ENCODE results near the gene NPR1. TPM values are rescaled to one million over a fixed set of nuclear protein-coding genes. Genes with fewer than 3 reads are reported as not detected.
"Not testable (repeated sequence)": the region's sequence is repeated elsewhere in the genome, so short reads cannot be mapped to it uniquely, and the experiment has no call there.

NPR1 gene
- total RNA-seq, 1 experiment from 2014 or later: 0.05 TPM

- H3K27me3 ChIP-seq (replicated peaks): no peaks in the 10 kb centered on the region
- peaks cover 9% of the 10 kb centered on the region for H3K4me1 ChIP-seq (replicated peaks)
- peaks cover 47% of the 10 kb centered on the region for H3K36me3 ChIP-seq
- H3K4me3 ChIP-seq: peak overlapping the region; percentile 79
- no peak for DNase-seq (ENCODE audit: low read depth in 1 of 2, low spot score in 2 of 2)
- no peak overlapping the region for H3K27ac ChIP-seq
- H3K9me3 ChIP-seq (replicated peaks): no peaks in the 10 kb centered on the region
These were observed 19.3 kb upstream of the NPR1 start for GRCh38 chr1:153659175-153659534.

GRCh38 chr1:153659656-153660055 is 18.8 kb upstream of the NPR1 start:
- Histone ChIP-seq H3K27me3 (replicated peaks) (no peaks in the 10 kb centered on the region), H3K4me1 (replicated peaks) (peaks cover 9% of the 10 kb centered on the region), H3K4me3 (peak overlapping the region; percentile 79; the same call in 1 of the 2 replicates), H3K36me3 (peaks cover 52% of the 10 kb centered on the region), H3K9me3 (replicated peaks) (no peaks in the 10 kb centered on the region), H3K27ac (no peak overlapping the region)
- DNase-seq (ENCODE audit: low read depth in 1 of 2, low spot score in 2 of 2): no peak

GRCh38 chr1:153661111-153661708 is 17.3 kb upstream of the NPR1 start:
- H3K27me3 ChIP-seq (replicated peaks): no peaks in the 10 kb centered on the region
- H3K36me3 ChIP-seq: peaks cover 68% of the 10 kb centered on the region
- H3K4me3 ChIP-seq: no peak overlapping the region
- no peaks in the 10 kb centered on the region for H3K9me3 ChIP-seq (replicated peaks)
- H3K27ac ChIP-seq: no peak overlapping the region
- H3K4me1 ChIP-seq (replicated peaks): peaks cover 9% of the 10 kb centered on the region
- no peak for DNase-seq (ENCODE audit: low read depth in 1 of 2, low spot score in 2 of 2)

GRCh38 chr1:153662269-153662668 is 16.2 kb upstream of the NPR1 start:
- Histone ChIP-seq H3K27me3 (replicated peaks) (no peaks in the 10 kb centered on the region), H3K9me3 (replicated peaks) (no peaks in the 10 kb centered on the region), H3K4me3 (no peak overlapping the region), H3K4me1 (replicated peaks) (peaks cover 9% of the 10 kb centered on the region), H3K36me3 (peaks cover 78% of the 10 kb centered on the region), H3K27ac (no peak overlapping the region)
- no peak for DNase-seq (ENCODE audit: low read depth in 1 of 2, low spot score in 2 of 2)

GRCh38 chr1:153663211-153663610 is 15.3 kb upstream of the NPR1 start:
- Histone ChIP-seq H3K27me3 (replicated peaks) (no peaks in the 10 kb centered on the region), H3K36me3 (peaks cover 88% of the 10 kb centered on the region), H3K4me3 (no peak overlapping the region), H3K9me3 (replicated peaks) (no peaks in the 10 kb centered on the region), H3K27ac (no peak overlapping the region), H3K4me1 (replicated peaks) (peaks cover 8% of the 10 kb centered on the region)
- no peak for DNase-seq (ENCODE audit: low read depth in 1 of 2, low spot score in 2 of 2)

- no peak overlapping the region for H3K4me3 ChIP-seq
- H3K9me3 ChIP-seq (replicated peaks): no peaks in the 10 kb centered on the region
- peaks cover 83% of the 10 kb centered on the region for H3K36me3 ChIP-seq
- DNase-seq (ENCODE audit: low read depth in 1 of 2, low spot score in 2 of 2): no peak
- no peak overlapping the region for H3K27ac ChIP-seq
- H3K27me3 ChIP-seq (replicated peaks): no peaks in the 10 kb centered on the region
- peaks cover 6% of the 10 kb centered on the region for H3K4me1 ChIP-seq (replicated peaks)
These were observed 11.0 kb upstream of the NPR1 start for GRCh38 chr1:153667439-153667838.

GRCh38 chr1:153668672-153669071 is 9.8 kb upstream of the NPR1 start:
- H3K27ac ChIP-seq; H3K4me3 ChIP-seq; DNase-seq (ENCODE audit: low read depth in 1 of 2, low spot score in 2 of 2); H3K27me3 ChIP-seq (replicated peaks); H3K4me1 ChIP-seq (replicated peaks); H3K9me3 ChIP-seq (replicated peaks): not testable (repeated sequence)
- H3K36me3 ChIP-seq: peaks cover 70% of the 10 kb centered on the region

- no peaks in the 10 kb centered on the region for H3K27me3 ChIP-seq (replicated peaks)
- peaks cover 61% of the 10 kb centered on the region for H3K36me3 ChIP-seq
- peak overlapping the region; percentile 54 for H3K4me3 ChIP-seq
- H3K9me3 ChIP-seq (replicated peaks): no peaks in the 10 kb centered on the region
- no peak overlapping the region for H3K27ac ChIP-seq
- DNase-seq (ENCODE audit: low read depth in 1 of 2, low spot score in 2 of 2): no peak
- peaks cover 6% of the 10 kb centered on the region for H3K4me1 ChIP-seq (replicated peaks)
These were observed 8.9 kb upstream of the NPR1 start for GRCh38 chr1:153669606-153670005.

- DNase-seq (ENCODE audit: low read depth in 1 of 2, low spot score in 2 of 2): no peak
- Histone ChIP-seq H3K4me1 (replicated peaks) (peaks cover 6% of the 10 kb centered on the region), H3K9me3 (replicated peaks) (no peaks in the 10 kb centered on the region), H3K27me3 (replicated peaks) (no peaks in the 10 kb centered on the region), H3K27ac (peak overlapping the region; percentile 80), H3K36me3 (peaks cover 53% of the 10 kb centered on the region), H3K4me3 (peak overlapping the region; percentile 54)
These were observed 8.1 kb upstream of the NPR1 start for GRCh38 chr1:153670257-153670858.

GRCh38 chr1:153670859-153671627 is 7.4 kb upstream of the NPR1 start, which contains the start of gene ILF2:
Gene ILF2 (minus strand): TSS chr1:153670993. CDS start chr1:153670922, 71 bp downstream.
- DNase-seq (ENCODE audit: low read depth in 1 of 2, low spot score in 2 of 2): peak; percentile 98 to 100
- H3K4me3 ChIP-seq: peak within 1 kb of the TSS; percentile 54
- no peaks in the 10 kb centered on the region for H3K9me3 ChIP-seq (replicated peaks)
- no peaks in the 10 kb centered on the region for H3K27me3 ChIP-seq (replicated peaks)
- peaks cover 6% of the 10 kb centered on the region for H3K4me1 ChIP-seq (replicated peaks)
- peaks cover 47% of the 10 kb centered on the region for H3K36me3 ChIP-seq
- H3K27ac ChIP-seq: peak within 1 kb of the TSS; percentile 80

- H3K27ac ChIP-seq: peak overlapping the region; percentile 4
- peaks cover 39% of the 10 kb centered on the region for H3K36me3 ChIP-seq
- H3K9me3 ChIP-seq (replicated peaks); H3K27me3 ChIP-seq (replicated peaks); H3K4me1 ChIP-seq (replicated peaks): not testable (repeated sequence)
- H3K4me3 ChIP-seq: peak overlapping the region; percentile 33
- DNase-seq (ENCODE audit: low read depth in 1 of 2, low spot score in 2 of 2): peak; percentile 42 to 71
These were observed 6.7 kb upstream of the NPR1 start for GRCh38 chr1:153671628-153672353.

- peaks cover 22% of the 10 kb centered on the region for H3K36me3 ChIP-seq
These were observed 5.0 kb upstream of the NPR1 start for GRCh38 chr1:153673511-153673910.

GRCh38 chr1:153677718-153678518 is 570 bp upstream of the NPR1 start:
- peaks cover 18% of the 10 kb centered on the region for H3K4me1 ChIP-seq (replicated peaks)
- DNase-seq (ENCODE audit: low read depth in 1 of 2, low spot score in 2 of 2): peak in 1 of 2 experiments; percentile 37
- no peak overlapping the region for H3K27ac ChIP-seq
- peaks cover 40% of the 10 kb centered on the region for H3K27me3 ChIP-seq (replicated peaks)
- peak overlapping the region; percentile 25; the same call in 1 of the 2 replicates for H3K4me3 ChIP-seq
- H3K36me3 ChIP-seq: no peaks in the 10 kb centered on the region
- peaks cover 4% of the 10 kb centered on the region; the same call in 1 of the 2 replicates for H3K9me3 ChIP-seq (replicated peaks)

More at GRCh38 chr1:153673511-153673910, 5.0 kb upstream of the NPR1 start:
- no peak overlapping the region for H3K27ac ChIP-seq
- peaks cover 11% of the 10 kb centered on the region for H3K4me1 ChIP-seq (replicated peaks)
- no peak overlapping the region for H3K4me3 ChIP-seq
- H3K27me3 ChIP-seq (replicated peaks): peaks cover 8% of the 10 kb centered on the region
- no peaks in the 10 kb centered on the region for H3K9me3 ChIP-seq (replicated peaks)
- DNase-seq (ENCODE audit: low read depth in 1 of 2, low spot score in 2 of 2): no peak

Data from SJSA1 (cell line).